Keratinocyte (primary cell): Measurements from ENCODE around the gene CHAC1. TPM values are rescaled to one million over a fixed set of nuclear protein-coding genes. Genes with fewer than 3 reads are reported as not detected.
"Not testable (repeated sequence)": the region's sequence is repeated elsewhere in the genome, so short reads cannot be mapped to it uniquely, and the experiment has no call there.

Experiments
- DNase-seq: peaks from one replicate; pipeline ENCODE4 v3.0.0-alpha.2; 2011; ENCODE audit warnings: low read depth, missing footprints, low spot score
- FAIRE-seq: peaks from 2 replicates; lab custom pipeline; 2011; peaks lifted over from hg19 to GRCh38; lab: Jason Lieb, UNC
- H2AFZ ChIP-seq: 2 replicates; pipeline ENCODE4 v1.6.0; 2012; ENCODE audit warnings: low read length, control low read depth, inconsistent platforms; ENCODE audit not compliant: control insufficient read depth
- H3K27ac ChIP-seq: 2 replicates; pipeline ENCODE4 v1.5.1; 2011; ENCODE audit warnings: low read length; ENCODE audit not compliant: control insufficient read depth, insufficient read depth
- H3K27me3 ChIP-seq: 3 replicates; pipeline ENCODE4 v1.6.0; 2011; ENCODE audit warnings: low read length; ENCODE audit not compliant: control insufficient read depth, insufficient read depth; ENCODE audit errors: extremely low read depth
- H3K36me3 ChIP-seq, 2 experiments: 2 replicates in 1 of 2; 3 replicates in 1 of 2; pipeline ENCODE4 v1.5.1; 2011; ENCODE audit warnings: low read length in 2 of 2, mild to moderate bottlenecking in 1 of 2; ENCODE audit not compliant: control insufficient read depth in 2 of 2, insufficient read depth in 2 of 2; ENCODE audit errors: extremely low read depth in 1 of 2
- H3K4me1 ChIP-seq: 3 replicates; pipeline ENCODE4 v1.5.1; 2011; ENCODE audit warnings: low read length; ENCODE audit not compliant: control insufficient read depth, insufficient read depth; ENCODE audit errors: extremely low read depth
- H3K4me2 ChIP-seq: 3 replicates; pipeline ENCODE4 v1.6.0; 2011; ENCODE audit warnings: low read depth, low read length; ENCODE audit not compliant: control insufficient read depth, insufficient read depth; ENCODE audit errors: extremely low read depth
- H3K4me3 ChIP-seq, 3 experiments: fragments of 200-600 bp in 1 of 3; sonication (generic) in 1 of 3; 2 replicates in 2 of 3; 3 replicates in 1 of 3; pipeline ENCODE4 v1.5.1; 2011 to 2016; ENCODE audit warnings: low read length in 3 of 3, mild to moderate bottlenecking in 3 of 3, control low read depth in 2 of 3, inconsistent platforms in 1 of 3, low read depth in 1 of 3, mixed read lengths in 1 of 3, mixed run types in 1 of 3, moderate library complexity in 1 of 3; ENCODE audit not compliant: control insufficient read depth in 2 of 3, insufficient read depth in 2 of 3; ENCODE audit errors: extremely low read depth in 1 of 3
- H3K79me2 ChIP-seq: 2 replicates; pipeline ENCODE4 v1.6.0; 2012; ENCODE audit warnings: low read length; ENCODE audit not compliant: control insufficient read depth, insufficient read depth
- H3K9ac ChIP-seq: 3 replicates; pipeline ENCODE4 v1.6.0; 2011; ENCODE audit warnings: low read length; ENCODE audit not compliant: control insufficient read depth, insufficient read depth; ENCODE audit errors: extremely low read depth
- H3K9me1 ChIP-seq: 3 replicates; pipeline ENCODE4 v1.6.0; 2011; ENCODE audit warnings: low read length; ENCODE audit not compliant: control insufficient read depth, insufficient read depth; ENCODE audit errors: extremely low read depth
- H3K9me3 ChIP-seq: 2 replicates; pipeline ENCODE4 v1.5.1; 2012; ENCODE audit warnings: low read depth, low read length; ENCODE audit not compliant: control insufficient read depth
- H4K20me1 ChIP-seq: 3 replicates; pipeline ENCODE4 v1.6.0; 2011; ENCODE audit warnings: low read length; ENCODE audit not compliant: control insufficient read depth, insufficient read depth; ENCODE audit errors: extremely low read depth
- EZH2 ChIP-seq: IDR thresholded peaks from one replicate; pipeline ENCODE4 v1.6.1; 2012; ENCODE audit warnings: inconsistent platforms, mild to moderate bottlenecking, low read length, moderate library complexity
- dilution Hi-C: fragments of 300-500 bp; cut with MboI; formaldehyde crosslinking; loops from one replicate; pipeline ENCODE4 v1.7.0; 2020; ENCODE audit warnings: low sequenced_read_pairs; ENCODE audit not compliant: extremely low pct_ligation_motif_present
- polyA plus RNA-seq, 5 experiments: library from polyadenylated mRNA; depleted of rRNA in 3 of 5; stranded (reverse) in 3 of 5; stranded (forward) in 1 of 5; unstranded in 1 of 5; fragments of >200 nt; gene quantifications; 1 replicate in 1 of 5; 2 replicates in 3 of 5; 3 replicates in 1 of 5; pipeline versions ENCODE4 v1.2.1 to v1.2.3, GENCODE V29; 2011 to 2012; ENCODE audit warnings: missing spikeins in 2 of 5, low read depth in 1 of 5, low replicate concordance in 1 of 5
- TF ChIP-seq, protein P1 (sequence below), 3 experiments: IDR thresholded peaks in 1 of 3; conservative IDR thresholded peaks in 1 of 3; optimal IDR thresholded peaks in 1 of 3; 2 replicates in 2 of 3; 3 replicates in 1 of 3; pipeline versions ENCODE3 to v1.5.1; 2011; ENCODE audit warnings: low read length in 3 of 3, mild to moderate bottlenecking in 3 of 3, moderate library complexity in 2 of 3, control low read depth in 1 of 3, inconsistent platforms in 1 of 3; ENCODE audit not compliant: insufficient read depth in 2 of 3; ENCODE audit errors: extremely low read depth in 1 of 3

CHAC1 gene
- polyA plus RNA-seq, 1 donor (not counting 4 experiments of a cell fraction or from before 2014, with no cell fraction given) = 6.4 TPM

GRCh38 chr15:40952301-40952900, 870 bp upstream of the CHAC1 start:
- Histone ChIP-seq H3K36me3 (peaks cover 4 to 15% of the 10 kb centered on the region in 2 experiments), H3K27ac (peak overlapping the region; percentile 82), H3K79me2 (no peaks in the 10 kb centered on the region), H3K4me3 (peak overlapping the region; percentile 75 to 87 (median 86)), H3K9me1 (no peaks in the 10 kb centered on the region), H3K4me1 (peaks cover 20% of the 10 kb centered on the region), H4K20me1 (peaks cover 3% of the 10 kb centered on the region), H3K9me3 (no peaks in the 10 kb centered on the region), H3K4me2 (peak overlapping the region; percentile 89), H3K27me3 (no peaks in the 10 kb centered on the region), H3K9ac (peak overlapping the region; percentile 87), H2AFZ (peak overlapping the region; percentile 88)
- dilution Hi-C loops = no loop called here
- no peak for FAIRE-seq
- DNase-seq = no peak
- TF ChIP-seq, protein P1, sequence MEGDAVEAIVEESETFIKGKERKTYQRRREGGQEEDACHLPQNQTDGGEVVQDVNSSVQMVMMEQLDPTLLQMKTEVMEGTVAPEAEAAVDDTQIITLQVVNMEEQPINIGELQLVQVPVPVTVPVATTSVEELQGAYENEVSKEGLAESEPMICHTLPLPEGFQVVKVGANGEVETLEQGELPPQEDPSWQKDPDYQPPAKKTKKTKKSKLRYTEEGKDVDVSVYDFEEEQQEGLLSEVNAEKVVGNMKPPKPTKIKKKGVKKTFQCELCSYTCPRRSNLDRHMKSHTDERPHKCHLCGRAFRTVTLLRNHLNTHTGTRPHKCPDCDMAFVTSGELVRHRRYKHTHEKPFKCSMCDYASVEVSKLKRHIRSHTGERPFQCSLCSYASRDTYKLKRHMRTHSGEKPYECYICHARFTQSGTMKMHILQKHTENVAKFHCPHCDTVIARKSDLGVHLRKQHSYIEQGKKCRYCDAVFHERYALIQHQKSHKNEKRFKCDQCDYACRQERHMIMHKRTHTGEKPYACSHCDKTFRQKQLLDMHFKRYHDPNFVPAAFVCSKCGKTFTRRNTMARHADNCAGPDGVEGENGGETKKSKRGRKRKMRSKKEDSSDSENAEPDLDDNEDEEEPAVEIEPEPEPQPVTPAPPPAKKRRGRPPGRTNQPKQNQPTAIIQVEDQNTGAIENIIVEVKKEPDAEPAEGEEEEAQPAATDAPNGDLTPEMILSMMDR (optimal IDR thresholded peaks at IDR 0.05 in 1 of 3, IDR thresholded peaks at IDR 0.05 in 1 of 3, conservative IDR thresholded peaks at IDR 0.05 in 1 of 3; ENCODE audit: extremely low read depth in 1 of 3, insufficient read depth in 2 of 3, low read length in 3 of 3) = no peak
- TF ChIP-seq EZH2 = no peak

DNA sequence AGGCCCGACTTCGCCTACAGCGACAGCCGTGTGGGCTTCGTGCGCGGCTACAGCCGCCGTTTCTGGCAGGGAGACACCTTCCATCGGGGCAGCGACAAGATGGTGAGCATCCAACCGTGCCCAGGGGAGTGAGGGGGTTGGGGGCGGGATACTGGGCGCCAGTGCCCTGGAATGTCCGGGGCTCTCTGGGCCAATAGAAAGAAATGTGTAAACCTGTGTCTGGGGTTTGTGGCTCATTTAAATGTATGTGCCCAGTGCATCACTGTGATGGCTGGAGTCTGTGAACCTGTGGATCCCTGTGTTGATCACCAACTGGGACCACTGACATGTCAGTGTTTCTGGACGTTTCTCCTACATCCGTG, 423 bp downstream of the CHAC1 start:
- dilution Hi-C loops = no loop called here
- Histone ChIP-seq H2AFZ (peak overlapping the region; percentile 92), H3K36me3 (peaks cover 4 to 15% of the 10 kb centered on the region in 2 experiments), H4K20me1 (peaks cover 3% of the 10 kb centered on the region), H3K27me3 (no peaks in the 10 kb centered on the region), H3K79me2 (no peaks in the 10 kb centered on the region), H3K27ac (peak overlapping the region; percentile 52), H3K4me2 (peak overlapping the region; percentile 89), H3K4me1 (peaks cover 20% of the 10 kb centered on the region), H3K9me1 (no peaks in the 10 kb centered on the region), H3K4me3 (peak overlapping the region; percentile 75 to 87 (median 86)), H3K9me3 (no peaks in the 10 kb centered on the region), H3K9ac (peak overlapping the region; percentile 87)
- TF ChIP-seq EZH2 = no peak
- TF ChIP-seq, protein P1 (optimal IDR thresholded peaks at IDR 0.05 in 1 of 3, IDR thresholded peaks at IDR 0.05 in 1 of 3, conservative IDR thresholded peaks at IDR 0.05 in 1 of 3; ENCODE audit: extremely low read depth in 1 of 3, insufficient read depth in 2 of 3, low read length in 3 of 3) = no peak
- FAIRE-seq (no peak), DNase-seq (no peak)

DNA sequence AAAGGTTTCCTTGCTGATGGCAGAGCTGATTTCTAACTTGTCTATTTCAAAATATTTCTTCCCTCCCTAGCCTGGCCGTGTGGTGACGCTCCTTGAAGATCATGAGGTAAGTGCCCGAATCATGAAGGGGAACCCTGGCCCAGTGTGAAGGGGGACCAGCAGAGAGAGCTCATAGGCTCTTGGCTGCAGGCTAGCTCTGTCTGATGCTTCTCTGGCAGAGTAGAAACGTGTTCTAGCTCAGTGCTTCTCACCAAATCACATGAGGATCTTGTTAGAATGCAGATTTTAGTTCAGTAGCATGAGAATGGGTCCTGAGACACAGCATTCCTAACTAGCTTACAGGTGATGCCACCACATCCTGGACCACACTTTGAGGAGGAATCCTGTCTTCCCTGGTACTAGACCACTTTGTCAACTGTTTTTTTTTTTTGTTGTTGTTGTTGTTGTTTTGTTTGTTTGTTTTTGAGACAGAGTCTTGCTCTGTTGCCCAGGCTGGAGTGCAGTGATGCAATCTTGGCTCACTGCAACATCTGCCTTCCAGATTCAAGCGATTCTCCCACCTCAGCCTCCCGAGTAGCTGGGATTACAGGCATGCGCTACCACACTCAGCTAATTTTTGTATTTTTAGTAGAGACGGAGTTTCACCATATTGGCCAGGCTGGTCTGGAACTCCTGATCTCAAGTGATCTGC, 1.0 kb downstream of the CHAC1 start:
- H3K79me2 ChIP-seq, H4K20me1 ChIP-seq, H3K27me3 ChIP-seq, FAIRE-seq, dilution Hi-C loops, H3K9me1 ChIP-seq, H2AFZ ChIP-seq, DNase-seq, H3K9me3 ChIP-seq: not testable (repeated sequence)
- peak overlapping the region; percentile 89 for H3K4me2 ChIP-seq
- peak overlapping the region; percentile 75 to 87 (median 86) for H3K4me3 ChIP-seq
- H3K4me1 ChIP-seq = peaks cover 20% of the 10 kb centered on the region
- H3K27ac ChIP-seq = peak overlapping the region; percentile 52
- H3K36me3 ChIP-seq = peaks cover 4 to 15% of the 10 kb centered on the region in 2 experiments
- H3K9ac ChIP-seq = peak overlapping the region; percentile 87
